WERI-Rb-1 (cell line): ENCODE data around the gene RNF114.

Experiments used
- DNase-seq: peaks from one replicate; pipeline ENCODE4 v3.0.0-alpha.2; 2020
- H3K27ac ChIP-seq: fragments of 250-450 bp; sonication (Bioruptor Pico); 2 replicates; pipeline ENCODE4 v1.5.1; 2020; ENCODE audit warnings: mild to moderate bottlenecking, moderate library complexity
- H3K27me3 ChIP-seq: fragments of 250-450 bp; sonication (Bioruptor Pico); 2 replicates; pipeline ENCODE4 v1.5.1; 2021; ENCODE audit warnings: mild to moderate bottlenecking, low read depth, moderate library complexity; ENCODE audit not compliant: insufficient read depth, severe bottlenecking
- H3K36me3 ChIP-seq: fragments of 250-450 bp; sonication (Bioruptor Pico); 2 replicates; pipeline ENCODE4 v1.5.1; 2020; ENCODE audit warnings: mild to moderate bottlenecking, moderate library complexity
- H3K4me3 ChIP-seq: 2 replicates; pipeline ENCODE4 v1.5.1; 2011; ENCODE audit warnings: low read depth, mild to moderate bottlenecking, control low read depth, low read length
- H3K9me3 ChIP-seq: fragments of 250-450 bp; sonication (Bioruptor Pico); 2 replicates; pipeline ENCODE4 v1.5.1; 2021; ENCODE audit warnings: mild to moderate bottlenecking, moderate library complexity; ENCODE audit not compliant: severe bottlenecking
- TF ChIP-seq, protein P1 (sequence below): IDR thresholded peaks from 2 replicates; pipeline ENCODE4 v1.5.1; 2011; ENCODE audit warnings: low read depth, mild to moderate bottlenecking, control low read depth, inconsistent platforms, low read length

RNF114 gene

GRCh38 chr20:49942942-49943341 lies 6.7 kb downstream of the RNF114 start:
- Histone ChIP-seq H3K27me3 (no peaks in the 10 kb centered on the region), H3K27ac (no peak overlapping the region), H3K36me3 (peaks cover 82% of the 10 kb centered on the region), H3K9me3 (no peaks in the 10 kb centered on the region), H3K4me3 (no peak overlapping the region)
- DNase-seq: no peak
- TF ChIP-seq, protein P1, sequence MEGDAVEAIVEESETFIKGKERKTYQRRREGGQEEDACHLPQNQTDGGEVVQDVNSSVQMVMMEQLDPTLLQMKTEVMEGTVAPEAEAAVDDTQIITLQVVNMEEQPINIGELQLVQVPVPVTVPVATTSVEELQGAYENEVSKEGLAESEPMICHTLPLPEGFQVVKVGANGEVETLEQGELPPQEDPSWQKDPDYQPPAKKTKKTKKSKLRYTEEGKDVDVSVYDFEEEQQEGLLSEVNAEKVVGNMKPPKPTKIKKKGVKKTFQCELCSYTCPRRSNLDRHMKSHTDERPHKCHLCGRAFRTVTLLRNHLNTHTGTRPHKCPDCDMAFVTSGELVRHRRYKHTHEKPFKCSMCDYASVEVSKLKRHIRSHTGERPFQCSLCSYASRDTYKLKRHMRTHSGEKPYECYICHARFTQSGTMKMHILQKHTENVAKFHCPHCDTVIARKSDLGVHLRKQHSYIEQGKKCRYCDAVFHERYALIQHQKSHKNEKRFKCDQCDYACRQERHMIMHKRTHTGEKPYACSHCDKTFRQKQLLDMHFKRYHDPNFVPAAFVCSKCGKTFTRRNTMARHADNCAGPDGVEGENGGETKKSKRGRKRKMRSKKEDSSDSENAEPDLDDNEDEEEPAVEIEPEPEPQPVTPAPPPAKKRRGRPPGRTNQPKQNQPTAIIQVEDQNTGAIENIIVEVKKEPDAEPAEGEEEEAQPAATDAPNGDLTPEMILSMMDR: no peak

DNA sequence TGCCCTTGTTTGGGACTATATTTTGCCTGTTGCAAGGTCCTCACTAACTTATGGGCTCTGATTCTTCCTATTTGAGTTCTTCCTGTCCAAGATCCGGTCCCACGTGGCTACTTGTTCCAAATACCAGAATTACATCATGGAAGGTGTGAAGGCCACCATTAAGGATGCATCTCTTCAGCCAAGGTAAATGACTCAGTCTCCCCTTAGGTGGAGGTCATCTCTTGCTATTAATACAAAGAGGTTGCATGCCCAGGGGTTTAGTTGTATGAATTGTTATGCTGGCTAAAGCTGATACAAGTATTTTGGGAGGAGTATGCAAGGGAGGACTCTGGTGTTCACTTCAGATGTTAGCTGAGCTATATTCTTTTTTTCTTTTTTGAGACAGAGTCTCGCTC lies 9.1 kb downstream of the RNF114 start:
- no peak overlapping the region for H3K27ac ChIP-seq
- H3K9me3 ChIP-seq: no peaks in the 10 kb centered on the region
- H3K27me3 ChIP-seq: no peaks in the 10 kb centered on the region
- TF ChIP-seq, protein P1: no peak
- no peak overlapping the region for H3K4me3 ChIP-seq
- peaks cover 86% of the 10 kb centered on the region for H3K36me3 ChIP-seq
- DNase-seq: no peak

DNA sequence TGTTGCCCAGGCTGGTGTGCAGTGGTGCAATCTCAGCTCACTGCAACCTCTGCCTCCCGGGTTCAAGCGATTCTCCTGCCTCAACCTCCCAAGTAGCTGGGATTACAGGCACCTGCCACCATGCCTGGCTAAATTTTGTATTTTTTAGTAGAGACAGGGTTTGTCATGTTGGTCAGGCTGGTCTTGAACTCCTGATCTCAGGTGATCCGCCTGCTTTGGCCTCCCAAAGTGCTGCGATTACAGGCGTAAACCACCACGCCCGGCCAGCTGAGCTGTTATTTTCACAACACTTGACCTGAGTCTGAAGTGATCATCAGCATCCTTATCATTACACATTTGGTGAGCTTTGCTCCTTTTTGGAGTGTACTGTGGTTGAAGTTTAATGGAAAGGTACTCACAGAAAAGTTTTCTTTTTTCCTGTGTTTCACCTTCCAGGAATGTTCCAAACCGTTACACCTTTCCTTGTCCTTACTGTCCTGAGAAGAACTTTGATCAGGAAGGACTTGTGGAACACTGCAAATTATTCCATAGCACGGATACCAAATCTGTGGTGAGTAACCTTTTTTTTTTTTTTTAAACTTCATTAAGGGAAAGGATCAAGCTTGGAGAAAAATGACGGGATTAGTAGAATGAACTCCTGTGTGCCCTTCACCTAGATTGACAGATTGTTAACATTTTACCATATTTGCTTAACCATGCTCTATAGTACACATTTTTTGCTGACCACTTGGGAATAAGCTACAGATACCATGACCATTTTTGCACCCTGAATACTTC lies 9.7 kb downstream of the RNF114 start:
- Histone ChIP-seq H3K27me3 (no peaks in the 10 kb centered on the region), H3K4me3 (no peak overlapping the region)
- TF ChIP-seq, protein P1: no peak

DNA sequence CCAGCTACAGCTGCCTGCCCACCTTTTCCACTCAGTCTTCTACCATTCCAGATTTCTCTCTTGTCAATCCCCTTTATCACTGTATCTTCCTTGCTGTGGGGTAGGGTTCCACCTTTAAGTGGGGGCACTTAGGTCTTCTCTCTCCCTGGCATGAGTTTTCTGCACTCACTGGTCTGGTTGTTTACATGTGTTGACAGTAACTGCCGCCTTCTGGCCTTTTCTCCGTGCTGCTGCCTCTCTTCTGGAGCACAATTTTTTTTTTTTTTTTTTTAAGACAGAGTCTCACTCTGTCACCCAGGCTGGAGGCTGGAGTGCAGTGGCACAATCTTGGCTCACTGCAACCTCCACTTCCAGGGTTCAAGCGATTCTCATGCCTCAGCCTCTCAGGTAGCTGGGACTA lies 12.0 kb downstream of the RNF114 start:
- Histone ChIP-seq H3K9me3 (no peaks in the 10 kb centered on the region), H3K4me3 (no peak overlapping the region), H3K36me3 (peaks cover 82% of the 10 kb centered on the region), H3K27me3 (no peaks in the 10 kb centered on the region), H3K27ac (no peak overlapping the region)
- TF ChIP-seq, protein P1: no peak
- no peak for DNase-seq

More for the DNA sequence above, 9.7 kb downstream of the RNF114 start:
- H3K27ac ChIP-seq: no peak overlapping the region
- peaks cover 84% of the 10 kb centered on the region for H3K36me3 ChIP-seq
- no peak for DNase-seq
- no peaks in the 10 kb centered on the region for H3K9me3 ChIP-seq

DNA sequence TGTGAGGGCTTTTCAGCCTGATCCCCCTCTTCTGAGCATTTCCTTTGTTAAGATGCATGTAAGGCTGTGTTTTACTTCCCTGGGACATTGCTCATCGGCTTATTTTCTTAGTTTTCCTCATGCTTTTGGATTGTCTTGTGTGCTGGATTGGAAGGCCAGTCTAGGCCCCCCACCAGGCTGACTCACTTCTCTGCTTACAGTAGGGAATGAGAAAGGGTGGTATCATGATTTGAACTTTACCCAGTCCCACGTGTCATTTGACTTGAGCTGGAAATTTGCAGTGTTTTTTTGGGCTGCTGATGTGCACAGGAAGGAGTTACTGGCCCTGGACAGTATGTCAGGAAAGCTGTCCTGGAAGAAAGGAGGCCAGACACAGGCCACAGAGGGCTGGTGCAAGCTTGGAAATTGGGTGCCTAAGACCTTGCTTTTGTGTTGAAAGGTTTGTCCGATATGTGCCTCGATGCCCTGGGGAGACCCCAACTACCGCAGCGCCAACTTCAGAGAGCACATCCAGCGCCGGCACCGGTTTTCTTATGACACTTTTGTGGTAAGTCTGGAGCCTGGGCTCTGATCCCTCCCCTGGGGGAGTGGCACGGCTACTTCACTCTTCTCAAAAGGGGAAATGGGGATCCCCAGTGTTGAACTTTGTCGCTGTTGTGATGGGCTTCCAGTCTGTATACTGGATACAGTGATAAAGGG lies 12.8 kb downstream of the RNF114 start:
- Histone ChIP-seq H3K9me3 (no peaks in the 10 kb centered on the region), H3K36me3 (peaks cover 88% of the 10 kb centered on the region), H3K4me3 (no peak overlapping the region), H3K27ac (no peak overlapping the region), H3K27me3 (no peaks in the 10 kb centered on the region)
- DNase-seq: no peak
- TF ChIP-seq, protein P1: no peak
